Fibroblast of peridontal ligament (primary cell): ENCODE data around the gene NUFIP1.
"Not testable (repeated sequence)": the region's sequence is repeated elsewhere in the genome, so short reads cannot be mapped to it uniquely, and the experiment has no call there.

Experiments used
- DNase-seq: peaks from one replicate; pipeline ENCODE4 v3.0.0-alpha.2; 2010; ENCODE audit errors: extremely low read depth

The NUFIP1 gene

DNA sequence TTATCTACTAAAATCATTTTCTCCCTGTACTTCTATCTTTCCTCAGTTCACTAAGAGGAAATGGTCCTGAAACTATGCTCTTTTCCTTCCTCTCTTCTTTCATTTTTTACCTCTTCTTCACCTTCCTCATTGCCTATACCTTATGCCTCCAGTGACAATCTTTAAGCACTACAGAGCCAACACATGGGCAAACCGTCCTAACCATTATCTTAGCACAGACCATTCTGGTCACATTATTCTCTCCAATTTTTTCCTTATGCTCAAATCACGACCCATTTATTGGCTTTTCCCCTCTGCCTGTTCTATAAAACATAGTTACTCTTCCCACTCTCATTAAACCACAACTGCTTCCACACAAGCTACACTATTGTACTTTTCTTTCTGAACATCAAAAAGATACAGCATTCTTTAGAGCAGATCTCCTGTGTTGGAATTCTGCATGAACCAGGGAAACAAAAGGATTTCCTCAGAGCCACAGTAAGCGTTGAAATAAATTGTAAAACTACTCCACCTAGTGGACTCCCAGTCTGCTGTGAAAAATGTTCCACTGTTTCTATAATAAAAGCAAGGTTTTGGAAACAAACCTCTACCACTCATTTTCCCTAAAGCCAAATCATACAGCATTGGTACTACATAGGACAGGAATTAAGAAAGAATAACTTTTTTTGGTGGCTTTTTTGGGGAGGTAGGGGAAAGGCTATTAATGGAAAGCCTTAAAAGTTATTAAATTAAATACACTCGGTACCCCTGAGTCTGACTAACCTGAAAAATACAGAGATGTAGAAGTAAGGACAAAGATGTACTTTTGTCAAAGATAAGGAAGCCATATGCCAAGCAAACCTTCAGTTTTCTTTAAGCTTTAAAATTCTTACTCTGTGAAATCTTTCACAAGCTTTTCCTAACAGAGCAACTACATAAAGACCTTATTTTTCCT is 19.5 kb downstream of the NUFIP1 start:
- DNase-seq: peak; percentile 80

DNA sequence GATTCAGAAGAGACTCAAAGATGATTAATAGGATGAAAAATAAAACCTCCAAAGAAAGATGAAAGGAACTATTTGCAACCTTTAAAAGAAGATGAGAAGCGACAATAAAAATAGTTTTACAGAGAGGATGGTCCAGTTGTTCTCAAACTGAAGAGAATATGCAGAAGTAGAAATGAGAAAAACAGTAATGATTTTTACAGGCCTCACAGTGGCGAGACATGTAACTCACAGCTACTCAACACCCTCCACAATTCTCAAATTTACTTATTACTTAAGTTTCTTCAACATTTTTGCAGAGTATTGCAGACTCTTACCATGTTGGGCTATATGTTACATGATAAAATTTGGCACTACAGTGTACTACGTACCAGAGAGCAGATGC is 20.8 kb downstream of the NUFIP1 start:
- no peak for DNase-seq

DNA sequence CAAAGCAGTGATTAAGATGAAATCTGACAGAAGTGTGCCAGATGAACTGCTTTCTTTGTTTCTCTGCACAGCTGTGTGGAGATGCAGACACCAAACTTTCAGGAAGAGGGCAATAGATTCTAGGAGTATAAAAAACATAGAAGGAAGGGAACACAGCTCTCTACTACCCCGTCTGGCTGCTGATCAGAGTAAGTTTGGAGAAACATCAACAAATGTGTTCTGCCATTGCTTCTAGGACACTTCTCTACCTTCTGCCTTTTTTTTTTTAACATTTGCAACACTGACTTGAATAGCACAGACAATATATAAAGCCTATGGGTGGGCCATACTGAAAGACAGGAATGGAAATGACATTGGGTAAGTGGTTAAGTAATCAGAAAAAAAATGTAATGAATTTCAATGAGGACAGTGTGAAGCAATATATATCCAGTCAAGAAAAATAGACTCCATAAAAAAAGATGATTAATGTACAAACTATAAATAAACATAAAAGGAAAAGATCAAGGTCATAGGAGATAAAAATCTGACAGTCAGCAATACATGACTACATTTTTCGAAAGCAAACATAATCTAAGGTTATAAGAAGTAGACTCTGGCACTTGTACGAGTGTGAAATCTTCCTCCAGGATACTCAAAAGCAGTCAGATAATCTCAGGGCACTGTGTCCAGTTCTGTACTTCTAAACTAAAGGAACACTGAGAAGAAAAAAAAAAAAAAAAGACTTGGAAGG is 21.4 kb downstream of the NUFIP1 start:
- DNase-seq: peak; percentile 42

DNA sequence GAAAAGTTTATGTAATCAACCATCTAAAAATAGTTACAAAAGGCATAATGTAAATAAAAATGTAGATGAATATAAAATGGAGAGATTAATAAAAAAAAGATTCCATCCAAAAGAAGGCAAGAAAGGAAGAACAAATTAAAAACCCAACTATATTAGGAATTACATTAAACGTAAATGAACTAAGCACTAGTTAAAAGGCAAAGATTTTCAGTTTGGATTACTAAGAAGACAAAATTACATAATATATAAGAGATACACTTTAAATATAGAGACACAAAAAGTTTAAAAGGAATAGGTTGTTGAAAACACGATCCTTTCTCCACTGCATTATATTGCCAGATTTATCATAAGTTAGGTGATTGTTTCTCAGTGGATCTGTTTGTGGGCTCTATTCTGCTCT is 27.3 kb downstream of the NUFIP1 start:
- DNase-seq: no peak

DNA sequence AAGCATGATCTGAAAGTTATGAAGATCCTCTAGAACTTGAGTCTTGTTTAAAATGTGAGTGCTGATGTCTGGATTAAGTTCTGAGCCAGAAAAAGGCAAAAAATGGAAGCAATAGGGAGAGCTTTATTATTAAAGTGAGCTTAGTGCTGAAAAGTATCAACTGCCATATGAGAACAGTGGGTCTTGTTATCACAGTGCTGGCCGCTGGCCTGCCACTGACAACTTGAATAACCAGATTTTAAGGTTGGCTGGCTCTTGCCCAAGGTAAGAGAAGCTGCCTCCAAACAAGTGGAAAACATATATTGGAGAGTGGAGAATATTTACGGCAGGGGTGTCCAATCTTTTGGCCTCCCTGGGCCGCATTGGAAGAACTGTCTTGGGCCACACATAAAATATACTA is 33.9 kb downstream of the NUFIP1 start:
- DNase-seq: no peak

DNA sequence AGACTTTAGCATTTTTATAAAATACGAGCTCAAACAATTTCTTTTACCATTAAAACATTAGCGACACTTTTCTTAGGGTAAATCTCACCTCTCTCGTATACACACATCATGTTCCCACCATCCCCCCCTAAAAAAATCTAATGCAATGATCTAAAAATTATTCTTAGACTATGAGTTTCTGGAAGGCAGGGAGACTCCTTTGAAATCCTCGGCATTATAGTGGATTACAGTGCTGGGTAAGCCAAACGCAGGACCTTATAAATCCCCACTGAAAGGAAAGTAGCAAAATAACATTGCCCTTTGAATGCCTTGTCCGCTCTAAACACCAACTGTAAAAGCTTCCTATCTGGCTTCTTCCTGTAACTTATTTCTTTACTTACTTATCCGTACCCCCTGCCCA is 35.0 kb downstream of the NUFIP1 start:
- no peak for DNase-seq

DNA sequence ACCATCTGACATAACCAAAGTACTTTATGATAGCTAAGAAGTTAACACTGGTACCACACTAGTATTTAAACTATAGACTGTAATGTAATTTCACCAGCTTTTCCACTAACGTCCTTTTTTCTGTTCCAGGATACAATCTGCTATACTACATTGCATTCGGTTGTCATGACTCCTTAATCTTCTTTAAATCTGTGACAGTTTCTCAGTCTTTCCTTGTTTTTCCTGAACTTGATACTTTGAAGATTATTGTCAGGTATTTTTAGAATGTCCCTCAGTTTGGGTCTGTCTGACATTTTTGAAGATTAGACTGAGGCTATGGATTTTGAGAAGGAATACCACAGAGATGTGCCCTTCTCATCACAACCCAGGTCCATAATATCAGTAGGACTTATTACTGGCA is 36.6 kb downstream of the NUFIP1 start:
- no peak for DNase-seq

DNA sequence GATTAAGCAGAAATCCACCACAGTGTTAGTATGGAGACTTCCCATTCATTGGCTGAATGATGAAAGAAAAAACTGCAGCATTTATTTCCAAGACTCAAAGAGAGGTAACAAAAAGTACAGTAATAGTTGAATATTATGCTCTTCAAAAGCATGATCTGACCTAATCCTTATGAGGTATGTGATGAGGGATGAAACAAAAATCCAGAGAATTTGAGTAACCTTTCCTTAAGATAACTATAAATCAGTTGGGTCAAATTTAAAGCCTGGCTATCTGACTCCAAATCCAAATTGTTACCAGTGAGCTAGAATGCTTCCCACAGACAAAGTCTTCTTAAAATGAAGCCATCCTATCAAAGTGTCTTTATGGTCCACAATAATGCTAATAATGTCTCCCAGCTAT is 38.1 kb downstream of the NUFIP1 start:
- no peak for DNase-seq

DNA sequence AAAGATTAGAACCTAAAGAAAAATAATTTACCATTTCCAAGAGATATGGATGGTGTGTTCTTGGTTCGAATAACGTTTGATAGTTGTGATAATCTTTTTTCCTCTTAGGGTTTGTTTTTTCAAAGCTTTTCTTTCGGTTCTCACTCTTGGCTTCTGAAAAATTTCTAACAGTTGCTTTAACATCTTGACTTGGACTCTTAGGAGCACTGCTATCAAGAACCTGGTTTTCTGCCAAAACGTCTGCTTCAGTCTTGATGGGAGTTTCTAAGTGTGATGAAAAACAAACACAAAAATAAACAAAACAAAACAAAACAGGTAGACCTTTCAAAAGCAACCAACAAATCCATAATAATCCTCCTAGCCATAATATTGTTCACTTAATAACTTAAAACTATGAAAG is 45.9 kb downstream of the NUFIP1 start:
- DNase-seq: not testable (repeated sequence)

DNA sequence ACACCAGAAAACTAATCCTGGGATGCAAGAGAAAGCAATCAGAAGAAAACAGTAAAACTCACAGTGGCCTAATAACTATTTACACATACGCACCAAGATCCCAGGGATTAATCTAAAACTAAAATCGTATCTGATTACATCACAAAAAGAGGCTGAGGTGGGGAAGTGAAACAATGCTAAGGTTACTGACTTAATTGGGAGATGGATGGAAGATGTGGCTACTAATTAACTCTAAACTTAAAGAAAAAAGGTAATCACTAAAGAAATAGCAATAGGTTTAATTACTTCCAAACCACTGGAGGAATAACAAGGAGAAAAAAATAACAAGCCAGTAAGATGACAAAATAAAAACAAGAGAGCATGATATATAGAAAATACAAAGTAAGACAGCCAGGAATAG is 50.4 kb downstream of the NUFIP1 start:
- DNase-seq: no peak

DNA sequence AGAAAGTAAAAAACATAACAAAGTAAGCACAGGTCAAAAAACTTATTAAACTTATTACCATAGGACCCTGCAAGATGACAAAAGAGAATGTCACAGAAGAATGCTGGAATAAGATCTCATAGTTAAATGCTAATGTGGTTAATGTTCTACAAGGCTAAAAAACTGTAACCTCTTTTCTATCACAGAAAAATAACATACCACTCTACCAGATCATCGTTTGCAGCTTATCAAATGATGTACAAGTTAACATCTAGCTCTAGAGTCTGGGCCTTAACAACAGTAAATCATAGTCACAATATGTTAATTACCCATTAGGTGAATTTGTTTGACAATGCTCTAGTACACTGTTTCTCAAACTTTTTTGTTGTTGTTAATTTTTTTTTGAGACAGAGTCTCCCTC is 53.0 kb downstream of the NUFIP1 start:
- DNase-seq: no peak

DNA sequence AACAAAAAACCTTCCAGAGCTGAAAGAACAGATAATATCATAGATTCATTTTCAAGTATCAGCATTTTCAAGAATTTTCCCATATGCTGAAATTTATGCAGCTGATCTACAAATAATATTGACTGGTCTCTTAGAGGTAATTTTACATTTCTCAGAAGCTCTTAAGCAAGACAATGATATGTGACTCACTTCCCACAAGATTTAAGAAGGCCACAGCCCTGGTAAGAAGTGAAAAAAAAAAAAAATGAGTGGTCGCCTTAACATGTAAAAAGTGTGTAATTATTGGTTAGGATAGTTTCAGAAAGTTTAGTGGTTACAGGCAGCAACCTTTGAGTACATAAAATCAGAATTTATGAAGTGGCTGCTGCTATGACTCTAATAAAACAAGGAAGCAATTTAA is 54.5 kb downstream of the NUFIP1 start:
- peak; percentile 61 for DNase-seq

DNA sequence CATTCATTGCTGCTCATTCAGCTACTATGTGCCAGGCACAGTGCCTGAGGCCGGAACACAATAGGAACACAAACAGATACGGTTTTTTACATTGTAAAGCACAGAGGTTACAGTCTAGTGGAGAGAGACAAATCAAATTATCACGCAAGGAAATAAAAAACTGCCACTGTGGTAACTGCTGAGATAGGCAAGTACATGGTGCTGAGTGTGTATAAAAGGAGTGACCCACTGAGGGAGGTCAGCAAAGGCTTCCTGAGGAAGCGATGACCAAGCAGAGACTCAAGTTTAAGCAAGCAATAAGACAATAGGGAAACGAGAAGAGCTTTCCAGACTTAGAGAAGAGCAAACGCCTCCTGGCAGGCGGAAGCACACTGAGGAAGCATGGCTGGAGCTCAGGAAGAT is 56.4 kb downstream of the NUFIP1 start:
- peak; percentile 30 for DNase-seq

DNA sequence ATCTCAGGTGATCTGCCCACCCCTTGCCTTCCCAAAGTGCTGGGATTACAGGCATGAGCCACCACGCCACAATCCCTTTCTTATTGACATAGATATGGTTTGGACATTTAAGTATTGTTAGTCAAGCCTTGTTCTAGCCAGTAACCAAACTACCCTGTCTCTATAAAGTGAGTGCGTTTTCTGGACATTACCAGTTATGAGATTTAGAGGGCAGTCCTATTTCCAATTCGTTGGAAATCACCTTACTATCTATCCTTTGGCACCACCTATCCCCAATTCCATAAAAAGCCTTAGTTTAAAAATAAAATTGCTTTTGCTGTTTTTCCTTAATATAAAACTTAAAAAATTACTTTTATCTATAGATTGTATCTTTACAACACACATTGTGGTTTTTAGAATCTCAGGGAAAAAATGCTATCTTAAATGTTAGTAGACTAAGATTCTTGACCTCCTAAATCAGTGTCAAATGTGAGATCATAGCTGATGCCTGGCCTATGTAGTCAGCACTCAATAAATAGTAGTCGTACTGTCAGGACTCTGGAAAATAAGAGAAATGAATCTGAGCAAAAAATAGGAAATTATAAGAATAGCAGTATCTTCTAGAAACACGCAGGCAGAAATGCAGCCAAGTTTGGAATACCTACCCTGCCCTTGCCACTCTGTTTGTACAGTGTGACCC is 57.0 kb downstream of the NUFIP1 start:
- peak; percentile 57 for DNase-seq

DNA sequence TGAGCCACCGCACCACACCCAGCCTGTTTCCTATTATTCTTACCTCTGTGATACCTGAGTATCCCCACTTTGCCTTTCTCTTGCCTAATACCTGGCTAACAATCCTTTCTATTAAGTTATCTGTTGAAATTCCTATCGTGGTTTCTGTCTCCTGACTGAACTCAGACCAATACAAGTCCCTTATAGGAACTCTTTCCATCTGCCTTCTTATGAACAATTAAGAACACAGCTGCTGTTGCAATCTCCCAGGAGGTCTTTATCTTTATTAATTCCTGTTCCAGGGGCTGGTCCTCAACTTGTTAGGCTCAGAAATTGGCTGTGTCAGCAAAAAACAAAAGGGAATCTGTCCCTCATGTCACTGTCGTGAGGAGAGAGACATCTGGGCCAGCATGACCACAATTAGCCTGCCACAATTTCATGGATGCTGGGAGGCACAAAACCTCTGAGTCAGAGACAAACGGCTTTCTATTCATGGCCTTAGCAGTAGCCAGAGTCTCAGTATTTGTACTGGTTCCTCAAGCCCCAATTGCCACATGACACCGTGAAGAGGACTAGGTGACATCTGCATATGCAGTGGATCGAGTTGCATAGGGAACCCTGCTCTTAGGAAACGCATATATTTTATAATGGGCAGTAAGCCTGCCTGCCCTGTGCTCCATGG is 58.2 kb downstream of the NUFIP1 start:
- no peak for DNase-seq

DNA sequence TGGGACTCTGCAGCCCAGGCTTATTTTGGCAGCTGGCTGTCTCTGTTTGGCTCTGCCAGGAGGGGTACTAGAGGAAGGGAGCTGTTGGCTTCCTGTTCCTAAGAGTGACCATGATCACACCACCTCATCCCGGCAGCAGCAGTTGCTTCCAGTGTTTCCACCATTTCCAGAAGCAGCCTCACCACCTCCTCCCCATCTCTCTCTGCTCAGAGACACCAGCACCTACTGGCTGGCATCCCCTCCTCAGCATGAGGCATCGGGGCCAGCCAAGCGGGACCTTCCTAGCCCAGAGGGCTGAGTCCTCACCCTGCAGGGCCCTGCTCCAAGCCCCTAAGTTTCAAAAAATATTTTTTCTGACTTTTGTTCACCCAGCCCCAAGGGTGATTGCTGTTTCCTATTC is 59.0 kb downstream of the NUFIP1 start:
- DNase-seq: no peak

DNA sequence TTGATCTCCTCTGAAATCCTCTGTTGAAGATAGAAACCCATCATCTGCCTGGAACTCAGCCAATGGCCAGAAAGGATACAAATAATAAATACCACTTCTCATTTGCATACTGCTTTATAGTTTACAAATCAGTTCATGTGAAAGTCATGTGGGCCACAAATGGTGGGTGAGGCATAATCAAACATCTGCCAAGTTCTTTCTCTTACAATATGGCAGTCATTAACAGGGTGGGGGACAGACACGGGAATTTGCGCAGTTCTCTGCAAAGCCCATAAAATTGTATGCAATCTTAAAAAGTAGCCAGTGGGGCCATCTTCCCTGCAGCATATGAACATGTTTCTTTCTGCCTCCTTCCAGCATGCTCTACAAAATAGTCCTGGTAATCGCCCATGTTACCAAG is 59.6 kb downstream of the NUFIP1 start:
- peak; percentile 35 for DNase-seq

DNA sequence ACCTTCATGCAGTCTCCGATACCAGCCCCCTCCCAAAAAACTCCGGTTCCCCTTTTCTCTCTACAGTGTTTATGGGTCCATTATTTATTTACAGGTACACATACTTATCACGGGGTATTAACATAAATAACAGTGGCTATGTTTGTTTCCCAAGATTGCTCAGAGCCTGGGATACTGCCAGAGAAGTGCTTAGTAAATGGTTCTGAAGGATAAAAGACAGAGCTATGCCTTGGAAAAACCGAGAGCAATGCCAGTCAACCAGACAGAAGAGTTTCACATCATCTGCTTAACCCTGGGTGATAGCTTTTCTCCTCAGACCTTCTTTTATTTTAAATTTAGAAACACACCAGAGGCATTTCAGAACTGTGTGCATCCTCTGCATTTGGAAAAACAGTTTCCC is 61.3 kb downstream of the NUFIP1 start:
- no peak for DNase-seq

DNA sequence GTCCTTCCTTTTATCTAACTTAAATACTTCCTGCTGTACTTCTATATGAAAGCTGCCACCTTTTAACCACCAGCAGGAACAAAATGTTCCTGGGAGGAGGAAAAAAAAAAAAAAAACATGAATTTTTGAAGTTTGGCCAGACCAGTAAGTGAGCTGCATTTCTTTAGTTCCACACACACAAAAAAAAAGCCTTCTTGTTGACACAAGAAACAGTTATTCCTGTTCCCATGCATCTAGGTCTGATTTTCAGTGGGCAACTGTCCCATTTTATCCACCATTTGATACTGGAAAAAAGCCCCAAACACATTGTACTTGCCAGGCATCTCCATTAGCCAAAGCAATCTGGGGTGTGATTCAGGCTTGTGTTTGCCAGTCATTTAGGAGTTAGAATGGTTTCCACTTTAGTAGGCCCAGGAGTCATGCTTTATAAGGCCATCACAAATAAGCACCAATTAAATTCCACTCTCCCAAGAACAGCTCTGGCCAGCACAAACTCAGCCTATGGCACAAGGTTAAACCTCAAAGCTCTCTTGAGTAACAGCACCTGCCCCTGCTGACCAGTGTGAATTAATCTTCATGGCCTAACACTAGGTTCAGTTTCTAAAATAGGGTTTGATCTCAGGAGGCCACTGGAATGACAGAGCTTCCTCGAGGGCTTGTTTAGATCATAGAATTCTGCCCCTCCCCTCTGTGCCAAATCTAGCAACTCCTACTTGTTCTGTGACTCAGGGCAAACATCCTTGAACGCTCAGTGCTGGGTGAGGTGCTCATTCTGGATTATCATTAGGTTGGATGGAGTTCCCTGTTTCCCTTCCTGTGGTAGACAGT is 67.1 kb downstream of the NUFIP1 start:
- peak; percentile 98 for DNase-seq

DNA sequence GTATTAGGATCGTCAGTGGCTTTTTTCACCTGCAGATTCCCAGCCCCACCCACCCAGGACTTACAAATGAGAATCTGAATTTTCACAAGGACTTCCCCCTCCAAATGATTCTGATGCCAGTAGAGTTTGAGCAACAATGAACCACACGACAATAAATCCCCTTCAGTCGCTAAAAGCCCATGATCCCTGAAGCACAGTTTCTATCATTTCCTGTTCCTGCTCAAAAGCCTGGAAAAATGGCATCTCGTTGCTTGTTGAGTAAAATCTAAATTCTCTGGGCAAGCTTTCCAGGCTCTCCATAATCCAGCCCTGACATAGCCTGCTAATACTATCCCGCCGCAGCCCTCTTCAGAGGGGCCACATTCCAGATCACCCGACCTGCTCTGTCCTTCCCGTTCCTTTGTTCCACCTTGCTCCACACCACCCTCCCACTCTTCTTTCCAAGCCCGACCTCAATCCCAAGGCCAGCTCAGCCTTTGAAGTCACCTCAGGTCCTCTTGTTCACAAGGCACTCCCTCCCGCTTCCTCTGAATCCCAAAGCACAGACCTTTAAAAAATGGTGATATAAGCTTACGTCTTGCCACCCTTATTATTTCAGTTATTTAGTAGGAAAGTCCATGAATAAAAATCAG is 67.9 kb downstream of the NUFIP1 start:
- no peak for DNase-seq

DNA sequence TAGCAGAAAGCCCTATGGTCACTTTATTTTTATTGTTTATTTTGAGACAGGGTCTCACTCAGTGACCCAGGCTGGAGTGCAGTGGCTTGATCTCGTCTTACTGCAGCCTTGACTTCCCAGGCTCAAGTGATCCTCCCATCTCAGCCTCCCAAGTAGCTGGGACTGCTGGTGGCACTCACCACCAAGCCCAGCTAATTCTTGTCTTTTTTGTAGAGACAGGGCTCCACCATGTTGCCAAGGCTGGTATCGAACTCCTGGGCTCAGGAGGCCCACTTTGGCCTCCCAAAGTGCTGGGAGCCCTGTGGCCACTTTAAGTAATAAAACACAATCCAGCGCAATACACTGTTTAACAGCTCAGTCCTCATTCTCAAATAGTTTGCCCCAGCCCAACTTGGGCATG is 69.3 kb downstream of the NUFIP1 start:
- DNase-seq: no peak
